ENCODE data around the gene SNX10. TPM values are rescaled to one million over a fixed set of nuclear protein-coding genes. Genes with fewer than 3 reads are reported as not detected.
"Not testable (repeated sequence)": the region's sequence is repeated elsewhere in the genome, so short reads cannot be mapped to it uniquely, and the experiment has no call there.

SNX10 gene
- total and polyA plus RNA-seq, 2 donors, result 3.7 to 7.1 TPM

- no peaks in the 10 kb centered on the region for H3K36me3 ChIP-seq (ENCODE audit: insufficient read depth)
- no peak overlapping the region for H3K27ac ChIP-seq (ENCODE audit: low read depth)
- WGBS, result 88% methylated on average over 2 of the region's 2 CpGs
- H3K4me1 ChIP-seq (ENCODE audit: insufficient read depth), result no peaks in the 10 kb centered on the region
- H3K4me3 ChIP-seq (ENCODE audit: low read depth, low read length), result no peak overlapping the region
- DNase-seq (ENCODE audit: extremely low spot score), result no peak
Observed at GRCh38 chr7:26286157-26286556, 5.5 kb upstream of the SNX10 start.

- not testable (repeated sequence) for DNase-seq (ENCODE audit: extremely low spot score); H3K4me1 ChIP-seq (ENCODE audit: insufficient read depth); H3K4me3 ChIP-seq (ENCODE audit: low read depth, low read length); H3K27ac ChIP-seq (ENCODE audit: low read depth); H3K36me3 ChIP-seq (ENCODE audit: insufficient read depth)
- WGBS, result 69% methylated on average over 5 of the region's 5 CpGs
Observed at GRCh38 chr7:26288126-26288525, 3.5 kb upstream of the SNX10 start.

GRCh38 chr7:26291251-26291650 is 411 bp upstream of the SNX10 start:
- DNase-seq (ENCODE audit: extremely low spot score), result no peak
- Histone ChIP-seq H3K4me3 (ENCODE audit: low read depth, low read length) (peak overlapping the region; percentile 60), H3K27ac (ENCODE audit: low read depth) (no peak overlapping the region), H3K4me1 (ENCODE audit: insufficient read depth) (no peaks in the 10 kb centered on the region), H3K36me3 (ENCODE audit: insufficient read depth) (no peaks in the 10 kb centered on the region)
- 46% methylated on average over 4 of the region's 4 CpGs for WGBS

- Histone ChIP-seq H3K36me3 (ENCODE audit: insufficient read depth) (no peaks in the 10 kb centered on the region), H3K27ac (ENCODE audit: low read depth) (no peak overlapping the region), H3K4me1 (ENCODE audit: insufficient read depth) (no peaks in the 10 kb centered on the region), H3K4me3 (ENCODE audit: low read depth, low read length) (no peak overlapping the region)
- no peak for DNase-seq (ENCODE audit: extremely low spot score)
- WGBS, result 82% methylated on average over 11 of the region's 11 CpGs
Observed at GRCh38 chr7:26292768-26293560, 1.3 kb downstream of the SNX10 start.

GRCh38 chr7:26293569-26294308 is 2.1 kb downstream of the SNX10 start:
- Histone ChIP-seq H3K36me3 (ENCODE audit: insufficient read depth) (no peaks in the 10 kb centered on the region), H3K4me1 (ENCODE audit: insufficient read depth) (no peaks in the 10 kb centered on the region), H3K27ac (ENCODE audit: low read depth) (no peak overlapping the region), H3K4me3 (ENCODE audit: low read depth, low read length) (no peak overlapping the region)
- no peak for DNase-seq (ENCODE audit: extremely low spot score)
- WGBS, result 76% methylated on average over 6 of the region's 6 CpGs

- H3K36me3 ChIP-seq (ENCODE audit: insufficient read depth), result no peaks in the 10 kb centered on the region
- H3K4me1 ChIP-seq (ENCODE audit: insufficient read depth), result no peaks in the 10 kb centered on the region
- no peak overlapping the region for H3K4me3 ChIP-seq (ENCODE audit: low read depth, low read length)
- DNase-seq (ENCODE audit: extremely low spot score), result no peak
- H3K27ac ChIP-seq (ENCODE audit: low read depth), result no peak overlapping the region
Observed at GRCh38 chr7:26295015-26295414, 3.4 kb downstream of the SNX10 start.

- H3K4me1 ChIP-seq (ENCODE audit: insufficient read depth), result no peaks in the 10 kb centered on the region
- WGBS, result 85% methylated on average over 5 of the region's 5 CpGs
Observed at GRCh38 chr7:26295586-26295985, 3.9 kb downstream of the SNX10 start.

GRCh38 chr7:26298472-26299058 is 6.9 kb downstream of the SNX10 start:
- DNase-seq (ENCODE audit: extremely low spot score), result no peak
- Histone ChIP-seq H3K36me3 (ENCODE audit: insufficient read depth) (no peaks in the 10 kb centered on the region), H3K4me1 (ENCODE audit: insufficient read depth) (no peaks in the 10 kb centered on the region), H3K4me3 (ENCODE audit: low read depth, low read length) (no peak overlapping the region), H3K27ac (ENCODE audit: low read depth) (no peak overlapping the region)
- WGBS, result 76% methylated on average over 7 of the region's 7 CpGs

More at GRCh38 chr7:26295586-26295985, 3.9 kb downstream of the SNX10 start:
- no peak overlapping the region for H3K4me3 ChIP-seq (ENCODE audit: low read depth, low read length)
- H3K27ac ChIP-seq (ENCODE audit: low read depth), result no peak overlapping the region
- H3K36me3 ChIP-seq (ENCODE audit: insufficient read depth), result no peaks in the 10 kb centered on the region
- no peak for DNase-seq (ENCODE audit: extremely low spot score)

- no peak for DNase-seq (ENCODE audit: extremely low spot score)
- Histone ChIP-seq H3K4me1 (ENCODE audit: insufficient read depth) (no peaks in the 10 kb centered on the region), H3K27ac (ENCODE audit: low read depth) (no peak overlapping the region), H3K4me3 (ENCODE audit: low read depth, low read length) (no peak overlapping the region), H3K36me3 (ENCODE audit: insufficient read depth) (no peaks in the 10 kb centered on the region)
- 53% methylated on average over 9 of the region's 9 CpGs for WGBS
Observed at GRCh38 chr7:26305090-26305868, 13.6 kb downstream of the SNX10 start.

GRCh38 chr7:26305869-26306665 is 14.4 kb downstream of the SNX10 start:
- DNase-seq (ENCODE audit: extremely low spot score), result no peak
- 85% methylated on average over 16 of the region's 16 CpGs for WGBS

GRCh38 chr7:26306790-26307189 is 15.1 kb downstream of the SNX10 start:
- no peak for DNase-seq (ENCODE audit: extremely low spot score)
- no peak overlapping the region for H3K4me3 ChIP-seq (ENCODE audit: low read depth, low read length)
- H3K4me1 ChIP-seq (ENCODE audit: insufficient read depth), result no peaks in the 10 kb centered on the region
- H3K36me3 ChIP-seq (ENCODE audit: insufficient read depth), result no peaks in the 10 kb centered on the region
- 77% methylated on average over 3 of the region's 3 CpGs for WGBS
- no peak overlapping the region for H3K27ac ChIP-seq (ENCODE audit: low read depth)

More at GRCh38 chr7:26305869-26306665, 14.4 kb downstream of the SNX10 start:
- H3K27ac ChIP-seq (ENCODE audit: low read depth), result no peak overlapping the region
- H3K4me1 ChIP-seq (ENCODE audit: insufficient read depth), result no peaks in the 10 kb centered on the region
- H3K36me3 ChIP-seq (ENCODE audit: insufficient read depth), result no peaks in the 10 kb centered on the region
- no peak overlapping the region for H3K4me3 ChIP-seq (ENCODE audit: low read depth, low read length)

- Histone ChIP-seq H3K4me1 (ENCODE audit: insufficient read depth) (no peaks in the 10 kb centered on the region), H3K4me3 (ENCODE audit: low read depth, low read length) (no peak overlapping the region), H3K27ac (ENCODE audit: low read depth) (no peak overlapping the region), H3K36me3 (ENCODE audit: insufficient read depth) (no peaks in the 10 kb centered on the region)
- DNase-seq (ENCODE audit: extremely low spot score), result no peak
- WGBS, result 71% methylated on average over 6 of the region's 6 CpGs
Observed at GRCh38 chr7:26307226-26307625, 15.6 kb downstream of the SNX10 start.

- Histone ChIP-seq H3K4me3 (ENCODE audit: low read depth, low read length) (no peak overlapping the region), H3K4me1 (ENCODE audit: insufficient read depth) (no peaks in the 10 kb centered on the region), H3K36me3 (ENCODE audit: insufficient read depth) (no peaks in the 10 kb centered on the region), H3K27ac (ENCODE audit: low read depth) (no peak overlapping the region)
- no peak for DNase-seq (ENCODE audit: extremely low spot score)
- WGBS, result 94% methylated on average over 1 of the region's 1 CpG
Observed at GRCh38 chr7:26307791-26308190, 16.1 kb downstream of the SNX10 start.
